ENCODE data around the gene WNT11. TPM values are rescaled to one million over a fixed set of nuclear protein-coding genes. Genes with fewer than 3 reads are reported as not detected.

The WNT11 gene
- total RNA-seq, 1 experiment from 2014 or later = not detected

- Mint-ChIP-seq H3K4me1 (no peaks in the 10 kb centered on the region), H3K27me3 (ENCODE audit: low read depth) (no peaks in the 10 kb centered on the region), H3K36me3 (ENCODE audit: insufficient read depth in 1 of 3, low read depth in 3 of 3) (peaks cover 5 to 20% (median 17%) of the 10 kb centered on the region in 3 experiments; a peak in 4 of 7 replicates), H3K27ac (no peak overlapping the region), H3K4me3 (no peak overlapping the region), H3K9me3 (no peaks in the 10 kb centered on the region)
- Histone ChIP-seq H3K79me1 (ENCODE audit: insufficient read depth, low read depth, low read length, poor library complexity, severe bottlenecking) (no peaks in the 10 kb centered on the region), H2BK120ac (ENCODE audit: low read depth, low read length, poor library complexity, severe bottlenecking) (no peak overlapping the region), H3K23ac (ENCODE audit: insufficient read length, low read depth, low read length) (no peak overlapping the region), H3K4me1 (ENCODE audit: insufficient read depth, low read length) (no peaks in the 10 kb centered on the region), H4K91ac (ENCODE audit: insufficient read length, low read depth, low read length) (no peak overlapping the region), H4K5ac (ENCODE audit: insufficient read length, low read depth, low read length) (no peak overlapping the region), H3K9me3 (ENCODE audit: control insufficient read depth, low read depth, low read length) (no peaks in the 10 kb centered on the region), H2AFZ (ENCODE audit: low read length) (no peak overlapping the region), H3K4me2 (ENCODE audit: insufficient read depth, insufficient read length, low read length) (no peak overlapping the region), H2AK5ac (ENCODE audit: insufficient read length, low read length) (no peak overlapping the region), H3K27me3 (ENCODE audit: insufficient read depth, low read length) (no peaks in the 10 kb centered on the region), H2BK5ac (ENCODE audit: insufficient read length, low read length) (no peak overlapping the region), H3K14ac (ENCODE audit: insufficient read depth, low read length) (no peak overlapping the region), H2BK12ac (ENCODE audit: insufficient read length, low read depth, low read length) (no peak overlapping the region), H3K27ac (ENCODE audit: insufficient read length, low read depth, low read length) (no peak overlapping the region), H3K23me2 (ENCODE audit: insufficient read length, low read depth, low read length, poor library complexity, severe bottlenecking) (no peaks in the 10 kb centered on the region), H2BK20ac (ENCODE audit: low read depth, low read length, poor library complexity, severe bottlenecking) (no peak overlapping the region), H3K9ac (ENCODE audit: extremely low read depth, insufficient read length, low read length) (no peak overlapping the region), H3K18ac (ENCODE audit: insufficient read length, low read depth, low read length) (no peak overlapping the region), H3K56ac (ENCODE audit: insufficient read length, low read depth, low read length) (no peak overlapping the region), H3K4ac (ENCODE audit: low read depth, low read length) (no peak overlapping the region), H2BK15ac (ENCODE audit: low read depth, low read length) (no peak overlapping the region), H3T11ph (ENCODE audit: low read length) (no peak overlapping the region), H3K79me2 (ENCODE audit: insufficient read depth, low read length) (no peaks in the 10 kb centered on the region), H4K8ac (replicated peaks; ENCODE audit: insufficient read length, low read depth, low read length) (no peak overlapping the region), H4K20me1 (ENCODE audit: control insufficient read depth, insufficient read depth, insufficient read length) (no peaks in the 10 kb centered on the region)
- no CpG with 5 or more reads among the region's 11 CpGs for WGBS (ENCODE audit: extremely low coverage, insufficient read length, low lambda C conversion rate)
- DNase-seq = no peak
- TF ChIP-seq CTCF (conservative IDR thresholded peaks at IDR 0.05) = no peak
These were observed 63.0 kb downstream of the WNT11 start for GRCh38 chr11:76143274-76143673.
